Mesendoderm (in vitro differentiated cells): Measurements from ENCODE around the gene SERPINB4. TPM values are rescaled to one million over a fixed set of nuclear protein-coding genes. Genes with fewer than 3 reads are reported as not detected.
A peak's percentile ranks its signal among the peaks of the same experiment; 100 is the strongest.
"Not testable (repeated sequence)": the region's sequence is repeated elsewhere in the genome, so short reads cannot be mapped to it uniquely, and the experiment has no call there.

ENCODE experiments used
- DNase-seq: peaks from one replicate; pipeline ENCODE4 v3.0.0; 2013
- H2AK5ac ChIP-seq: 2 replicates; pipeline ENCODE4 v1.6.1; 2013; ENCODE audit warnings: low read length, inconsistent platforms
- H2BK120ac ChIP-seq: 2 replicates; pipeline ENCODE4 v1.6.1; 2013; ENCODE audit warnings: low read depth, mild to moderate bottlenecking, low read length, moderate library complexity, mixed read lengths
- H2BK15ac ChIP-seq: replicated peaks from 2 replicates; pipeline ENCODE4 v1.6.1; 2013; ENCODE audit warnings: low read depth, mild to moderate bottlenecking, moderate library complexity
- H2BK5ac ChIP-seq: 2 replicates; pipeline ENCODE4 v1.6.1; 2013; ENCODE audit warnings: low read length, inconsistent platforms
- H3K18ac ChIP-seq: 2 replicates; pipeline ENCODE4 v1.6.1; 2013; ENCODE audit warnings: mild to moderate bottlenecking, low read length, mixed read lengths
- H3K23ac ChIP-seq: one replicate; pipeline ENCODE4 v1.6.1; 2013; ENCODE audit warnings: low read length
- H3K27ac ChIP-seq: 2 replicates; pipeline ENCODE4 v1.5.1; 2013; ENCODE audit warnings: low read depth, mild to moderate bottlenecking, inconsistent platforms, low read length, moderate library complexity
- H3K27me3 ChIP-seq: 2 replicates; pipeline ENCODE4 v1.6.1; 2013; ENCODE audit warnings: low read length, control low read depth, mild to moderate bottlenecking, inconsistent platforms; ENCODE audit not compliant: insufficient read depth, poor library complexity
- H3K36me3 ChIP-seq: 2 replicates; pipeline ENCODE4 v1.6.1; 2013; ENCODE audit warnings: low read length, inconsistent platforms; ENCODE audit not compliant: control insufficient read depth, insufficient read depth
- H3K4ac ChIP-seq: one replicate; pipeline ENCODE4 v1.6.1; 2013; ENCODE audit warnings: low read depth, mild to moderate bottlenecking, low read length, moderate library complexity
- H3K4me1 ChIP-seq: 2 replicates; pipeline ENCODE4 v1.6.1; 2013; ENCODE audit warnings: low read depth, low read length, inconsistent platforms; ENCODE audit not compliant: control insufficient read depth
- H3K4me2 ChIP-seq: 2 replicates; pipeline ENCODE4 v1.6.1; 2013; ENCODE audit warnings: low read length
- H3K4me3 ChIP-seq: 2 replicates; pipeline ENCODE4 v1.5.1; 2013; ENCODE audit warnings: mild to moderate bottlenecking, low read length
- H3K56ac ChIP-seq: one replicate; pipeline ENCODE4 v1.6.1; 2013; ENCODE audit warnings: low read length
- H3K79me1 ChIP-seq: 2 replicates; pipeline ENCODE4 v1.6.1; 2013; ENCODE audit warnings: low read length, inconsistent platforms
- H3K79me2 ChIP-seq: 2 replicates; pipeline ENCODE4 v1.6.1; 2013; ENCODE audit warnings: mild to moderate bottlenecking, low read length; ENCODE audit not compliant: control insufficient read depth, insufficient read depth
- H3K9ac ChIP-seq: 2 replicates; pipeline ENCODE4 v1.6.1; 2013; ENCODE audit warnings: low read length, inconsistent platforms
- H4K5ac ChIP-seq: one replicate; pipeline ENCODE4 v1.6.1; 2013; ENCODE audit warnings: low read length
- H4K8ac ChIP-seq: one replicate; pipeline ENCODE4 v1.6.1; 2013; ENCODE audit warnings: low read depth, mild to moderate bottlenecking, control low read depth, low read length, moderate library complexity
- WGBS: extraction: QIAGEN DNeasy Blood & Tissue Kit; methylation state at CpG from one replicate; pipeline ENCODE4 v1.1.7; 2013; ENCODE audit warnings: low lambda C conversion rate, missing lambda C conversion rate; ENCODE audit not compliant: insufficient coverage; ENCODE audit errors: extremely low coverage; 5-methylcytosine and 5-hydroxymethylcytosine counted together
- polyA plus RNA-seq, 2 experiments: library from polyadenylated mRNA; stranded (reverse); fragments of 200-250 nt; gene quantifications; one replicate each; pipeline ENCODE4 v1.2.3, GENCODE V29; 2013

The SERPINB4 gene
- 0.13 TPM for polyA plus RNA-seq (2013, experiment 1 of 2)
- polyA plus RNA-seq (2013, experiment 2 of 2): 0.08 TPM

DNA sequence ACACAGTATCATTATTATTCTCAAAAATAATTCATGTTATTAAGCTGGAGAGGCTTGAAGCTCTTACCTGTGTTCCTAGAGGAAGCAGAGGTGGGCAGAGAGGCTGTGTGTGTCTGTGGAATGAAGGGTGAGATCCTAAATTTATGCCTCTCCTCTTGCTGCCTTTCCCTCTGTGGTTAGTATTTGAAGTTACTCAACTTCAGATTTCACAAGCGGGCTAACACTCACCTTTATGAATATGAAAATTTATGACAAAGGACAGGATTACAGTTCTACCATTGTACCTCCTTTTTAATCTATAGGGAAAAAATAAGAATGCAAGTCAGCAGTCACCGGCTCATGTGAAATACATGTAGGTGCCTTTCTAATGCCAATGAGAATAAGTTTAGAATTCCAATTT lies at the start of gene SERPINB4:
Gene SERPINB4, minus strand, starts transcription at position 115 of the 400 bp plus-strand sequence. CDS start 679 bp downstream, outside the sequence.
- not testable (repeated sequence) for H3K4me1 ChIP-seq, H3K27ac ChIP-seq, H4K5ac ChIP-seq, H3K27me3 ChIP-seq, H2AK5ac ChIP-seq, H3K79me1 ChIP-seq, H2BK120ac ChIP-seq, H2BK15ac ChIP-seq, H2BK5ac ChIP-seq, DNase-seq, H3K36me3 ChIP-seq, H3K23ac ChIP-seq, H3K9ac ChIP-seq, H3K4me2 ChIP-seq, H4K8ac ChIP-seq, H3K4ac ChIP-seq, H3K4me3 ChIP-seq, H3K56ac ChIP-seq, H3K79me2 ChIP-seq, H3K18ac ChIP-seq
- WGBS: no CpG with 5 or more reads among the region's 2 CpGs

DNA sequence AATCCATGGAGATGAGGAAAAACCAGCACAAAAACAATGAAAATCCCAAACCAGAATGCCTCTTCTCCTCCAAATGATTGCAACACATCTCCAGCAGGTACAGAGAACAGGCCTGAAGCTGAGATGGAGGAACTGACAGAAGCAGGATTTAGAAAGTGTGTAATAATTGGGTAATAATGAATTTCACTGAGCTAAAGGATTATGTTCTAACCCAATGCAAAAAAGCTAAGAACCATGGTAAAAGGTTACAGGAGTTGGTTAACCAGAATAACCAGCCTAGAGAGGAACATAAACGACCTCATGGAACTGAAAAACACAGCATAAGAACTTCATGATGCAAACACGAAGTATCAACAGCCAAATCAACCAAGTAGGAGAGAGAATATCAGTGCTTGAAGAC lies 45.0 kb upstream of the SERPINB4 start:
- Histone ChIP-seq H3K4me1 (no peaks in the 10 kb centered on the region), H3K9ac (no peak overlapping the region), H3K36me3 (no peaks in the 10 kb centered on the region)

DNA sequence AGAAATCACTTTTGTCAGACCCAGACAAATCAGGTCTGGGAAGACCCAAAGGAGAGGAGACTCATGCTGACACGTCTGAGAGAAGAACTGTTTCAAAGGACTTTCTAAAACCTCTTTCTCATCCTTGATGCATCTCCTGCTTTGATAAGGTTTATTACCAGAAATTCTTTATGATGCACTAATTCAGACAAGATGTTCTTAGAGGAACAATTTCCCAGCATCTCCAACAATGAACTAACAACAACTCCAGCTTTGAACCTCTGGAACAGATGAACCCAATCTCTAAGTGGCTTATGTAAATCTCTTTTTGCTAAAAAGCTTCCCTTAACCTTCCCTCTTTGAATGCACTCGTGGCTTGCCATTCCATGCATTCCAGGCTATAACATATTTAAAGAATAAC lies 42.8 kb upstream of the SERPINB4 start:
- H2BK120ac ChIP-seq: no peak overlapping the region
- H4K8ac ChIP-seq: no peak overlapping the region
- no peak overlapping the region for H3K18ac ChIP-seq
- DNase-seq: no peak
- no peak overlapping the region for H3K27ac ChIP-seq
- no peak overlapping the region for H3K23ac ChIP-seq
- no CpG with 5 or more reads among the region's 2 CpGs for WGBS
- H3K4me2 ChIP-seq: no peak overlapping the region
- H3K9ac ChIP-seq: no peak overlapping the region
- H2BK15ac ChIP-seq: no peak overlapping the region
- no peaks in the 10 kb centered on the region for H3K36me3 ChIP-seq
- no peak overlapping the region for H3K4me3 ChIP-seq
- no peak overlapping the region for H3K56ac ChIP-seq
- H3K4me1 ChIP-seq: no peaks in the 10 kb centered on the region
- H3K79me1 ChIP-seq: no peaks in the 10 kb centered on the region
- H3K4ac ChIP-seq: no peak overlapping the region
- no peak overlapping the region for H4K5ac ChIP-seq
- H2BK5ac ChIP-seq: no peak overlapping the region
- H3K79me2 ChIP-seq: no peaks in the 10 kb centered on the region
- no peaks in the 10 kb centered on the region for H3K27me3 ChIP-seq
- no peak overlapping the region for H2AK5ac ChIP-seq

More for the DNA sequence above, 45.0 kb upstream of the SERPINB4 start:
- no peak overlapping the region for H2BK120ac ChIP-seq
- no peak overlapping the region for H3K23ac ChIP-seq
- no peak for DNase-seq
- H3K56ac ChIP-seq: no peak overlapping the region
- H2BK15ac ChIP-seq: no peak overlapping the region
- no peak overlapping the region for H3K4ac ChIP-seq
- no peaks in the 10 kb centered on the region for H3K79me2 ChIP-seq
- no peak overlapping the region for H3K4me2 ChIP-seq
- no peak overlapping the region for H4K5ac ChIP-seq
- H2BK5ac ChIP-seq: no peak overlapping the region
- no peak overlapping the region for H3K4me3 ChIP-seq
- no peak overlapping the region for H3K27ac ChIP-seq
- no peaks in the 10 kb centered on the region for H3K27me3 ChIP-seq
- H2AK5ac ChIP-seq: no peak overlapping the region
- WGBS: no CpG with 5 or more reads among the region's 2 CpGs
- H3K79me1 ChIP-seq: no peaks in the 10 kb centered on the region
- no peak overlapping the region for H3K18ac ChIP-seq
- no peak overlapping the region for H4K8ac ChIP-seq

DNA sequence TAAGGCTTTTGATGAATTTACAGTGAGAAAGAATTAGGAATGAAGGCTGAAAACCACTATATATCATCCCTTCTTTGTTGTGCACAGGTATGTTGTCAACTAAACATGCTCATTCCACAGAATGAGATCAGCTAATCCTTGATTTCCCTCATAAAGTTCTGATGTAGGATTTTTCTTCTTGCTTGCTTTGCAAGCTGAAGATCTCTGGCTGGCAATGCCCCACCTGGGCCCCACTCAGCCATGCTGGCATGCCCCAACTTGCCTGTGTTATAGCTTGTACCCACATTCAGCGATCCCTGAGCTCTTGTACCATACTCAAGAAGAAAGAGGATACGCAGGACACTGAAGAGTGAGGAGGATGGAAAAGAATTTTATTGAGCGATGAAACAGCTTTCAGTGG lies 40.7 kb upstream of the SERPINB4 start:
- Histone ChIP-seq H3K9ac (no peak overlapping the region), H3K4ac (no peak overlapping the region), H3K18ac (peak overlapping the region; percentile 62), H3K36me3 (no peaks in the 10 kb centered on the region), H3K79me1 (no peaks in the 10 kb centered on the region), H3K4me2 (no peak overlapping the region), H2BK15ac (no peak overlapping the region), H2BK120ac (no peak overlapping the region), H3K79me2 (no peaks in the 10 kb centered on the region), H3K27me3 (no peaks in the 10 kb centered on the region), H3K4me3 (no peak overlapping the region), H4K8ac (no peak overlapping the region), H4K5ac (no peak overlapping the region), H3K4me1 (no peaks in the 10 kb centered on the region), H3K56ac (no peak overlapping the region), H3K23ac (no peak overlapping the region), H2BK5ac (no peak overlapping the region), H2AK5ac (no peak overlapping the region), H3K27ac (no peak overlapping the region)
- DNase-seq: no peak
- no CpG with 5 or more reads among the region's 3 CpGs for WGBS

DNA sequence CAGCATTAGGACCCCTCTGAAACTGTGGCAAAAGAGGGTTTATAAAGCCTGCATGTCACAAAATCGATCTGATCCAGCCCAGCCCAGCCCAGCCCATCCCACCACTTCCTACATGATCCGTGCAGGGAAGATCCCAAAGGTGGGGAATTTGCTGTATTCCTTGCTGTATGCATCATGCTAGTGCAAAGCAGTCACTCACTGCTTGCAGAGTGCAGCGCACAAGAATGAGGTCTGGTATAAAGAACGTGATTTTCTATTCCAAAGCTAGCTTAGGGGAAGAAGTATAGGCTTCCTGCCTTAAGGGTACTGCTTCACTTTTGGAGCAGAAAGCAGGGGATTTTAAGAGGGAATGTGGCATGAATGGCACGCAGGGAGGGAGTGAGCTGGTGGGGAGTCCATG lies 39.8 kb upstream of the SERPINB4 start:
- Histone ChIP-seq H3K79me2 (no peaks in the 10 kb centered on the region), H3K27ac (no peak overlapping the region), H2BK120ac (no peak overlapping the region), H3K4me1 (no peaks in the 10 kb centered on the region), H3K36me3 (no peaks in the 10 kb centered on the region), H3K23ac (no peak overlapping the region), H3K9ac (no peak overlapping the region), H3K79me1 (no peaks in the 10 kb centered on the region), H3K18ac (peak overlapping the region; percentile 11), H2AK5ac (no peak overlapping the region), H3K27me3 (no peaks in the 10 kb centered on the region), H3K4me3 (no peak overlapping the region), H3K56ac (no peak overlapping the region), H2BK15ac (no peak overlapping the region), H2BK5ac (no peak overlapping the region), H4K8ac (no peak overlapping the region), H3K4ac (no peak overlapping the region), H4K5ac (no peak overlapping the region), H3K4me2 (no peak overlapping the region)
- no CpG with 5 or more reads among the region's 5 CpGs for WGBS
- DNase-seq: peak; percentile 46

DNA sequence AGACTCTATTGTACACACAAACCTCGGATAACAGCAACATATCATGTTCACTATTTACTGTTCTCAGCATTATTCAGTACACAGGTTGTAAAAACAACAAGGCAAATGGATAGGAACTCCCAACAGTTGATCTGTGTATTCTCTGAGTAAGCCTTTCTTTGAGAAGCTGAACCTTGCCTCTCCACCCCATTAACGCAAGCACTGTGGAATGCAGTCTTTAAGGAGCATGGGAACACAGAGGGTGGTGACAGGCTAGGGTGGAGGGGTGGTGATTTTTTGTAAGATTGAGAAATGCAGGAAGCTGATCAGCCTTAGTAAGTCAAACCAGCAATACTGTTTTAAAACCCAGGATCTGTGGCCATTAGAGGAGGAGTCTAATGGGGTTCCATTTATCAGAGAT lies 39.1 kb upstream of the SERPINB4 start:
- H3K23ac ChIP-seq: no peak overlapping the region
- no peak overlapping the region for H3K9ac ChIP-seq
- H3K4me2 ChIP-seq: no peak overlapping the region
- peak overlapping the region; percentile 80 for H2BK15ac ChIP-seq
- no peak overlapping the region for H3K4me3 ChIP-seq
- peak overlapping the region; percentile 65 for H3K18ac ChIP-seq
- H2BK5ac ChIP-seq: no peak overlapping the region
- peak; percentile 94 for DNase-seq
- no peak overlapping the region for H3K56ac ChIP-seq
- H4K5ac ChIP-seq: no peak overlapping the region
- no peak overlapping the region for H3K27ac ChIP-seq
- peak overlapping the region; percentile 15 for H2BK120ac ChIP-seq
- no peaks in the 10 kb centered on the region for H3K27me3 ChIP-seq
- no peaks in the 10 kb centered on the region for H3K36me3 ChIP-seq
- H2AK5ac ChIP-seq: no peak overlapping the region
- H3K79me1 ChIP-seq: no peaks in the 10 kb centered on the region
- H3K4me1 ChIP-seq: no peaks in the 10 kb centered on the region
- no peaks in the 10 kb centered on the region for H3K79me2 ChIP-seq
- WGBS: 100% methylated on average over 1 of the region's 2 CpGs
- peak overlapping the region; percentile 83 for H3K4ac ChIP-seq
- H4K8ac ChIP-seq: no peak overlapping the region
